ENCODE measurements around the gene CFAP57.

GRCh38 chr1:43140583-43140982 is 31.5 kb upstream of the CFAP57 start:
- TF ChIP-seq STAT6 (CRISPR knock-in tag; IDR thresholded peaks at IDR 0.05; ENCODE audit: borderline replicate concordance) (no peak), ZSCAN30 (CRISPR knock-in tag; IDR thresholded peaks at IDR 0.05) (no peak), ASH2L (IDR thresholded peaks at IDR 0.05; ENCODE audit: insufficient read length, low read depth, low read length) (no peak)
- TF ChIP-seq, protein P1, sequence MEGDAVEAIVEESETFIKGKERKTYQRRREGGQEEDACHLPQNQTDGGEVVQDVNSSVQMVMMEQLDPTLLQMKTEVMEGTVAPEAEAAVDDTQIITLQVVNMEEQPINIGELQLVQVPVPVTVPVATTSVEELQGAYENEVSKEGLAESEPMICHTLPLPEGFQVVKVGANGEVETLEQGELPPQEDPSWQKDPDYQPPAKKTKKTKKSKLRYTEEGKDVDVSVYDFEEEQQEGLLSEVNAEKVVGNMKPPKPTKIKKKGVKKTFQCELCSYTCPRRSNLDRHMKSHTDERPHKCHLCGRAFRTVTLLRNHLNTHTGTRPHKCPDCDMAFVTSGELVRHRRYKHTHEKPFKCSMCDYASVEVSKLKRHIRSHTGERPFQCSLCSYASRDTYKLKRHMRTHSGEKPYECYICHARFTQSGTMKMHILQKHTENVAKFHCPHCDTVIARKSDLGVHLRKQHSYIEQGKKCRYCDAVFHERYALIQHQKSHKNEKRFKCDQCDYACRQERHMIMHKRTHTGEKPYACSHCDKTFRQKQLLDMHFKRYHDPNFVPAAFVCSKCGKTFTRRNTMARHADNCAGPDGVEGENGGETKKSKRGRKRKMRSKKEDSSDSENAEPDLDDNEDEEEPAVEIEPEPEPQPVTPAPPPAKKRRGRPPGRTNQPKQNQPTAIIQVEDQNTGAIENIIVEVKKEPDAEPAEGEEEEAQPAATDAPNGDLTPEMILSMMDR (CRISPR knock-in tag; IDR thresholded peaks at IDR 0.05) = no peak
